ENCODE measurements around the gene FALEC.

DNA sequence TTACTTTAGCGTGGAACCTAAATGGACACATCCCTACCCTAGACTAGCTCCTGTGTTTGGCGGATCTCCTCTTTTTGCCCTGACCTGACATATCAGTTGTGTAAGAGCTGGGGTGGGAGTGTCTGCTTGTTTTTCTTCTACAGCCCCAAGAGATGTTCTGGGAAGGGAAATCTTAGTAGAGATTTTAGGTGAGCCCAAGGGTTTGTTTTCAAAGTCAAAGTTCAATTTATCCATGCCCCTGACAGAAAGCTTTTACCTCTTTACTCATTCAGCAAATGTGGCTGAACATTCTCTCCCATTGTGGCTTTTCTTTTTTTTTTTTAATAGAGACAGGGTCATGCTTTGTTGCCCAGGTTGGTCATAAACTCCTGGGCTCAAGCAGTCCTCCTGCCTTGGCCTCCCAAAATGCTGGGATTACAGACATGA, 35.6 kb upstream of the FALEC start:
- TF ChIP-seq, protein P1, sequence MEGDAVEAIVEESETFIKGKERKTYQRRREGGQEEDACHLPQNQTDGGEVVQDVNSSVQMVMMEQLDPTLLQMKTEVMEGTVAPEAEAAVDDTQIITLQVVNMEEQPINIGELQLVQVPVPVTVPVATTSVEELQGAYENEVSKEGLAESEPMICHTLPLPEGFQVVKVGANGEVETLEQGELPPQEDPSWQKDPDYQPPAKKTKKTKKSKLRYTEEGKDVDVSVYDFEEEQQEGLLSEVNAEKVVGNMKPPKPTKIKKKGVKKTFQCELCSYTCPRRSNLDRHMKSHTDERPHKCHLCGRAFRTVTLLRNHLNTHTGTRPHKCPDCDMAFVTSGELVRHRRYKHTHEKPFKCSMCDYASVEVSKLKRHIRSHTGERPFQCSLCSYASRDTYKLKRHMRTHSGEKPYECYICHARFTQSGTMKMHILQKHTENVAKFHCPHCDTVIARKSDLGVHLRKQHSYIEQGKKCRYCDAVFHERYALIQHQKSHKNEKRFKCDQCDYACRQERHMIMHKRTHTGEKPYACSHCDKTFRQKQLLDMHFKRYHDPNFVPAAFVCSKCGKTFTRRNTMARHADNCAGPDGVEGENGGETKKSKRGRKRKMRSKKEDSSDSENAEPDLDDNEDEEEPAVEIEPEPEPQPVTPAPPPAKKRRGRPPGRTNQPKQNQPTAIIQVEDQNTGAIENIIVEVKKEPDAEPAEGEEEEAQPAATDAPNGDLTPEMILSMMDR (IDR thresholded peaks at IDR 0.05) = no peak
- TF ChIP-seq ZFX (IDR thresholded peaks at IDR 0.05; ENCODE audit: borderline replicate concordance) = no peak

Data from 22Rv1 (cell line).